Activated naive CD8-positive, alpha-beta T cell treated with anti-CD3 and anti-CD28 coated beads, Interleukin-2, amount 50 U/mL, for 16 hours (primary cell): Measurements from ENCODE around the gene AHNAK.
"Not testable (repeated sequence)": the region's sequence is repeated elsewhere in the genome, so short reads cannot be mapped to it uniquely, and the experiment has no call there.

Source experiments
- DNase-seq: peaks from one replicate; pipeline ENCODE4 v3.0.0-alpha.2; 2020; ENCODE audit warnings: low read depth, low spot score

The AHNAK gene

DNA sequence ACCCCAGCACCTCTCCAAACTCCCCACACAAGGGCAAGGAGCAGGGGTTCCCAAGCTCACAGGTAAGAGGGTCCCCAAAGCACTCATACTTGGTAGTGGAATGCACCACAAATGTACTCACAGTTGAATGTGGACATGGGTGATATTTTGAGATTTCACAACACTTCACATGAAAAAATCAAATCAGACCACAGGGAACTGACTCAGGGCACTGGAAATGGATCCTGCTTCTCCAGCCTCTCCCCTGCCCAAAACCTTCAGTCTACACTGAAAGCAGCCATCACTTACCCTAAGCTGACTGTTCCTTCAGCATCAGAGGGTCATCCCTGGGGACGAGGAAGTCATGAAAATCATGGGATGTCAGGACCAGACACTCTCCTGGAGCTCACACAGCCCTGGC, 87.5 kb downstream of the AHNAK start:
- no peak for DNase-seq

DNA sequence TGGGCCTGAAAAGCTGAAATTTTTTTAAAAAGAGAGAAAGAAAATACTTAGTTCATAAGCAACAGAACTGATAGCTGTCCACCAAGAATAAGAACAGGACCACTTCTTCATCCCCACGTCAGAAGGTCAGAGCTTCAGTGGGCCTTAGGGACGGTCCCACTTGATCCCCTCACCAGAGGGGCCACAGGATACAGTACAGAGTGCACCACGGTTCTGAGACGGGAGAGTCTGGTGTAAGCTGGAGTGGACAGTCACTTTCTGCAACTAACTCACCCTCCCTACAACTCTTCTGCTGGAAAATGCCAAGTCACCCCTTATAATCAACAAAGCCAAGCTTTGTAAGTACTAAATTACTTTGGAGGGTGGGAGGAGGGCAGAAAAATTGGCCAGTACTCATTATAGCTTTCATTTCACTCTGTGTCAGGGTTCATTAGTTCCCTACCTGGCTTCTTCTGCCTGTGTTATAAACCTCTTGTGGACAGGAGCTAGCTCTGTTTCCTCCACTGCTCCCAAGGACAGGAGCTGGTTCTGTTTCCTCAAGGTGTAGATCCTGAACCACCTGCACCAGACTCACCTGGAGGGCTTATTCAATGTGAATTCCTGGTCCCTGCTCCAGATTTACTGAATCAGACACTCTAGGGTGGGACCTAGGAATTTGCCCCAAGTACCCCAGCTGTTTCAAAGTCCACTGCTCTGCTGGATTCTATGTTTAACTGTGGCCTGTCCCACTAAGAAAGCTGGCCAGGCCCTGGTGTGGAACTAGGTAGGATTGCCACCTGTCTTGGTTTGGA, 88.2 kb downstream of the AHNAK start:
- DNase-seq = no peak

DNA sequence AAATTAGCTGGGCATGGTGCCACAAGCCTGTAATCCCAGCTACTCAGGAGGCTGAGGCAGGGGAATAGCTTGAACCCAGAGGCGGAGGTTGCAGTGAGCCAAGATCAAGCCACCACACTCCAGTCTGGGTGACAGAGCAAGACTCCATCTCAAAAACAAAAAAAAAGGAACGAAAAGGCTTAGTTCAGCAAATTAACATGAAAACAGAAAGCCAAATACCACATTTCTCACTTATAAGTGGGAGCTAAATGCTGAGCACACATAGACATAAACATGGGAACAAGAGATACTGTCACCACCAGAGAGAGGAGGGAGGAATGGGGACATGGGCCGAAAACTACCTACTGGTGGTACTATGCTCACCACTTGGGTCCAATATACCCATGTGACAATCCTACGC, 89.1 kb downstream of the AHNAK start:
- DNase-seq = no peak

DNA sequence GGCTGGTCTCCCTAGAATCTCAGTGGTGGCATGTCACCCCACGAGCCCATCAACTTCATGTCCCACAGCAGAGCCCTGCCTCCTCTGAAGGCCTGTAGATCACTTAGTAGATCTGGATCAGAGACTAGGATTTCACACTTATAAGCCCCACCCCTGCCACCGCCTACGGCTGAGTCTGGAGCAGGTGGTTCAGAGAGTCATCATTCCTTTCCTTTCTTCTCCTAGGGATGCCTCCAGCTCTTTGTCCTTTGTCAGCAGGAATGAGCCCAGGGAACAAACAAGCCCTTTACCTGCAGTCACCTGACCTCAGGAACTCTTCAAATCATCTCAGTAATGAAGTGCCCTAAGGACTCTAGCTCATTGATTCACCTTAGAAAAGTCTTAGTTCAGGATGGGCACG, 90.0 kb downstream of the AHNAK start:
- DNase-seq = no peak

DNA sequence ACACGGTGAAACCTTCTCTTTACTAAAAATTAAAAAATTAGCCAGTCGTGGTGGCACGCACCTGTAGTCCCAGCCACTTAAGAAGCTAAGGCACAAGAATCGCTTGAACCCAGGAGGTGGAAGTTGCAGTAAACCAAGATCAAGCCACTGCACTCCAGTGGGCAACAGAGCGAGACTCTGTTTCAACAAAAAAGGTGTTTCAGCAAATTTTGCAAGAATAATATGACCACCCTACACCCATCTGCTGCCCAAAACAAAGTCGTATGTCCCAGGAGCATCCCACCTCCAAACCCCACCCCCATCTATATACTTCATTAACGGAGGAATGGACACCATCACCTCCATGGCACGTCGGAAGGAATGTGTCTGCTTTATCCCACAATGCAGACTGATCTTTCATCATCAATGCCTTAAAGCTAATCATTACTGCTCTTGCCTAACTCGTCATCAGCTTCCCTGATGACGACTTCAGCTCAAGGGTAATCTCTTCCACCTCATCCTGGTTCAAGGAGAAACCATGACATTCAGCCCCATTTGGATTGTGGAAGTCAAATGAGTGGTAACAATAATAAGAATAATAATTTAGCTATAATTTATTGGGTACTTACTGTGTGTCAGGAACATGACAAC, 93.7 kb downstream of the AHNAK start:
- no peak for DNase-seq

DNA sequence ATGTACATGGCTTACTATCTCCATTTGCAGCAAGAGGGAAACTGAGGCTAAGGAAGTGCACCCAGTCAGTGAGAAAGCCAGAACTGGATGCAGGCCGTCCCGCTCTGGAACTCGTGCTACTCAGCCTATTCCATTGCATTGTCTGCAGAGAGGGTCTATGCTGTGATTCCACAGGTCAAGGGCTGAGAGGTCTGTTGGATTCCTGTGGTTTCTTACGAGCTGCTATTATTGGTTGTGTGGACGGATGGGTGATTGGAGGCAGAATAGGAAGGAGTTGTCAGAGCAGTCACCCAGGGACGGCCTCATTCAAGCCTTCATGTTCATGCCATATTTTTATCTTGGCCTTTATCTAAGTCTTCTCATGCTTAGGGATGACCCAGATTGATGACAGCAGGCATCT, 94.3 kb downstream of the AHNAK start:
- DNase-seq = no peak

DNA sequence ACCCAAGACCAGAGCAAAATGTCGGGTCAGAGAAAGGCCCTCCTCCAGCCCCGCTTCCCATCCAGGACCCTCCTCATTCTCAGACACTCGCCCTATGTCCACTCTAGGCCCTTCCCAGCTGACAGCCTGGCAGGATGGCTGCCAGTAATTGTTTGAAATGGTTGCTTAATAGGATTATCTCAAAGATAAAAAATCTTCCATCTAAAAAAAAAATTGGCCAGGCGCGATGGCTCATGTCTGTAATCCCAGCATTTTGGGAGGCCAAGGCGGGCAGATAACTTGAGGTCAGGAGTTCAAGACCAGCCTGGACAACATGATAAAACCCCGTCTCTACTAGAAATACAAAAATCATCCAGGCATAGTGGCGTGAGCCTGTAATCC, 95.4 kb downstream of the AHNAK start:
- no peak for DNase-seq

DNA sequence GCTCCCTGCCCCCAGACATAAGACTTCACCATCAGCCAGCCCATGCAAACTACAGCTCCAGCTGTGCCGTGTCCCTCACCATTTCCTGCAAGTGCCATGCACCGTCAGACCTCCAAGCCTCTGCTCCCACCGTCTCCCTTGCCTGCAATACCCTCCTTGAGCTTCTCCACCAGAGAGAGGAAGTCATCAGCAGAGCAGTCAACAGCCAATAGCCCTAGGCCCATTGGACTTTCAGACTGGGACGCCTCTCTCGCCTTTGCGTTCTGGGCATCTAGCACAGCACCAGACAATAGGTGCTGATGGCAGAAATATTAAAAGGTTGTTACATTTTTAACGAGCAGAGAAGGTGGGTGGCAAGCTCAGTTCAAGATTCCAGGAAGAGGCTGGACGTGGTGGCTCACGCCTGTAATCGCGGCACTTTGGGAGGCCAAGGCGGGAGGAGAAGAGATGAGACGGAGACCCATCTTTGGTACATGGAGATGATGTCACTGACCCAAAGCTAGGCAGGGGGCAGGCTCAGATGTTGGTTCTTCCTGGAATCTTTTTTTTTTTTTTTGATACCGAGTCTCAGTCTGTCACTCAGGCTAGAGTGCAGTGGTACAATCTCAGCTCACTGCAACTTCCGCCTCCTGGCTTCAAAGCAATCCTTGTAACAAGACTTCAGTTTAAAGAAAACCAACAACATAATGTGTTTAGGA, 95.9 kb downstream of the AHNAK start:
- no peak for DNase-seq

DNA sequence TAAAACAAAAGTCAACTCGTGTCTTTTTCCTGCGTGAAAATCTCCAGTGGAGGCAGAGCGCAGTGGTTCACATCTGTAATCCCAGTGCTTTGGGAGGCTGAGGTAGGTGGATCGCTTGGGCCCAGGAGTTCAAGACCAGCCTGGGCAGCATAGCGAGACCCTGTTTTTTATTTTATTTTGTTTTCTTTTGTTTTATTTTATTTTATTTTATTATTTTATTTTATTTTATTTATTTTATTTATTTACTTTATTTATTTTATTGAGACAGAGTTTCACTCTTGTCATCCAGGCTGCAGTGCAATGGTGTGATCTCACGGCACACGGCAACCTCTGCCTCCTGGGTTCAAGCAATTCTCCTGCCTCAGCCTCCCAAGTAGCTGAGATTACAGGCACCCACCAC, 96.7 kb downstream of the AHNAK start:
- DNase-seq = not testable (repeated sequence)

DNA sequence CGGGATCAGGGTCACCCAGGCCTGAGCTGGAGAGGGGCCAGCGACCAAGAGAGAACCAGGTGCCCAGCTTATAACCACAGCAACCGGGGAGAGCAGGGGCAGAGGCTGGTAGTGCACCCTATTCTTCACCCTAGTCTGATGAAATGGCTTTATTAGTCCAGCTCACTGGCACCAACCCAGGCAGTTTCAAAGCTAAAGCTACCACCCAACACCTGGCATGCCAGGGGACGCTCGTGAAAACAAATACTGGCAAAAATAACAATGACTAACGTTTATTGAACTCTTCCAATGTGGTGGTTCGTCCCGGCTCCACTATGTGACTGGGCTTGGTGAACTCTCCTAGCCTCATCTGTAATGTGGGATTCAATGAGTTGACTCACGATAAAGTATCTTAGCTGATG, 97.2 kb downstream of the AHNAK start:
- no peak for DNase-seq

DNA sequence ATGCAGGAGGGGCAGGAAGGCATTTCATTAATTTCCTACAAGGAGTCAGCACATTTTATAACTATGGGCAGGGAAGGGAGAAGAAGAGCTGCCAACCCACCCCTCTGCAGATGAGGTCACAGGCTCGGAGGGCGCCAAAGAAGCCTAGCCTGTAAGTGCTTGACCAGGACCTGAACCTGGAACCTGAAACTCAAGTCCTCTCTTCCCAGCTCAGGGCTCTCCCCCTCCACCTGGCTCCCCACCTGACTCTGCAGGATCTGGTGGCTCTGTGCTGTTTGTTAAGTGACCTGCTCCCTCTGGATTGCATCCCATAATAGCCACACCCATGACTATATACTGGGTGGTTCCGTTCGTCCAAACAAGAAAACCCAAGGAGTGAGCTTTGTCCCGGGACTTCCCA, 100.5 kb downstream of the AHNAK start:
- DNase-seq = no peak

DNA sequence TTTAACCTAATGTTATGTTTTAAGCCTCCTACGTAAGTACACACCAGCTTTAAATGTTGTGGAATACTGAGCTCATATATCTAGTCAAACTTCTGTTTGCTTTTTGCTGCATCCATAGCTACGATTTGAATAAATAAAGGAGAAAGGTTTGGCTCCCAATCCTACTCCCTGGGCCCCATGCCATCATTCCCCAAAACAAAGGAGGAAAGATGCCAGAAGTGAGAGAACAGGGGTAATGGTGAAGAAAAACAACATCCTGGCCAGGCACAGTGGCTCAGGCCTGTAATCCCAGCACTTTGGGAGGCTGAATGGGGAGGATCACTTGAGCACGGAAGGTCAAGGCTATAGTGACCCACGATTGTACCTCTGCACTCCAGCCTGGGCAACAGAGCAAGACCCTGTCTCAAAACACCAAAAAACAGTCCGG, 101.3 kb downstream of the AHNAK start:
- no peak for DNase-seq

DNA sequence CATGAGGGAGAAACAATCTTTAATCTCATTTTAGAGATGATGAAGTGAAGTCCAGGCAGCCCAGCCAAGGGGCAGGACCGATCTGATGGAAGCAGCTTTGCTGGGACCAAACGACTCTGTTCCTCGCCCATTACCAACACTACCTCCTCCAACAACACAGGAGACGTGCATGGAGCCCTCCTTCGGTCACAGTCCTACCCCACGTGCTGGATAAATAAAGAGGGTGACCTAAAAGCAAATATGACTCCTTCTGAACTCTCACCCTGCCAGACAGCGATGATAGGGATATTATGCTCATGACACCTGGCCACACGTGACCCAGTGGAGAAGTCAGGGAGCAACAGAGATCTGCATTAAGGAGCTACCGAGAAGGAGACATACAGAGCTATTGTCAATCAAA, 101.8 kb downstream of the AHNAK start:
- no peak for DNase-seq

DNA sequence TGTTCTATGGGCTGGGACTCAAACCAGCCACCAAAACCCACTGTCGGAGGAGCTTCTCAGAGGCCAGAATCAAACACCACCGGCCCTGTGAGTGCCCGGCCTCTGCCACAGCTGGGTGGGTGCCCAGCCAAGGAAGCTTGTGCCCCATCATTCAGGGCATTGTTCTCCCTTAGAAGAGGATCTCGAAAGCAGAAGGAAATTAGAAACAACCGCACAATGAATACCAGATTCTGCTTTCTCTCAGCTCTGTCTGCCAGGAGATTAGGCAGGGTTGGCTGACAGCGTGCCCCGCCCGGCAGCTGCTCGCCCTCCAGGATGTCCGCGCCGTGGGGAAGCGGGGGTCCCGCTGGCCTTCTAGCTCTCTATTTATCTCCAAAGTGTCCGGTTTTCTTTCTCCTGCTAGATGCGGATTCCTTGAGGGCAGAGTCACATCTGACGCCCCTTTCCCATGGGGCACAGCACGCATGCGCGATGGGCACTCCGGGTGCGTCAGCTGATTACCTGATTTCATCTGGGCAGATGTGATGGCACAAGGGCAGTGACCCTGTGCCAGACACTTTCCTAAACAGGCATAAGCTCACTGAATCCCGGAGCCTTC, 102.3 kb downstream of the AHNAK start:
- DNase-seq = no peak

DNA sequence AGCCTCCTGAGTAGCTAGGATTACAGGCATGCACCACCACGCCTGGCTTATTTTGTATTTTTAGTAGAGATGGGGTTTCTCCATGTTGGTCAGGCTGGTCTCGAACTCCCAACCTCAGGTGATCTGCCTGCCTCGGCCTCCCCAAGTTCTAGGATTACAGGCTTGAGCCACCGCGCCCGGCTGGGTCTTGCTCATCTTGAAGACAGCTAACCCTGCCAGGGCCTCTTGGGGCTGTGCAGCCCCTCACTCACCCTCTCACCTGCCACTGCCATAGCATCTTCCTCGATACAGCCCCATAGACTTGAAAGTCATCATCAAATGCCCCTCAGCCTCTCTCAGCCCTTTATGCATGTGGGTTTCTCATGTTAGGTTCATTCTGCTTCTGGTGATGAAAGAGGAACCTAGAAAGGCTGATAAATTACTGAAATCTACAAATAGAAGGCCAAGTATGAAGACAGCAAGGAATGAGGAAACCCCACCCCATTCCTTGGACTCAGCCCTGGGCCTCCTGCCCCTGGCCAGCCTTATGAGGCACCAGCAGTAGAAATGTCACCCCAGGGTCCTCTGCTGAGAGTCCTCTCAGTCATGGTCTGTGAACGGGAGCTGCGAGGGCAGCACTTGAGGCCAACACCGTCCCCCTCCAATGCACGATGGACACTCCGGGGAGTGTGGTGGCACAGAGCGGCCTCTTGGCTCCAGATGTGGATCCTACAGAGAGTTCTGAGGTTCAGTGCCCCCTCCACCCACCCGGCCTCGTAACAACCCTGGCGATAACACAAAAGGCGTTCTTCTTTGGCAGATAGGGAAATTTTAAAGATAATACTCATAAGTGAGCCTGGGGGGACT, 103.0 kb downstream of the AHNAK start:
- no peak for DNase-seq

DNA sequence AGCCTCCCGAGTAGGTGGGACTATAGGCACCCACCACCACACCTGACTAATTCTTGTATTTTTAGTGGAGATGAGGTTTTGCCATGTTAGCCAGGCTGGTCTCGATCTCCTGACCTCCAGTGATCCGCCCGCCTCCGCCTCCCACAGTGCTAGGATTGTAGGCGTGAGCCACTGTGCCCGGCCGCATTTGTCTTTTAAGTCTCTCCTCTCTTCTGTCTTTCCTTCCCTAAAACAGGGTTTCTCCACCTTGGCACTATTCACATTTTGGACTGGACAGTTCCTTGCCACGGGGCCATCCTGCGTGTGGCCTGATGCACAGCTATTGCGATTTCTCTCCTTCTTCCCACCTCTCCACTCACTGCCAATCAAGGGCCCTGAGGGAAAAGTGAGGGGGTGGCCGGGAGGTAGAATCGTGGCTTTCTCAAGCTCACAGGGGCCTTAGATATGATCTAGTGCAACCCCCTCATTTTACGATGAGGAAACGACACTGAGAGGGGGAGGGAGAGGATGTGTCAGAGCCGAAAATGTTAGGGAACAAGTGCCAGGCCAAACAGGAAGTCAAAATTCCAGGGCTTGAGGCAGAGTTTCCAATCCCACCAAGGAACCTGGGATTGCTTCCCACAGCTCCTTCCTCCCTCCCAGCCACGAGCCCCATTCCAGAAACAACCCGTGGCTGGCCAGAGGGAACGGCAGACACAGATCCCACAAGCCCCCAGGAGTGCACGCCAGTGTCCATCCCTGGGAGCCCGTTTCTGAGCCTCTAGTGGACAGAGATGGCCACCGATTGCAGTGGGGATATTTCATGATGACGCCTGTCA, 106.6 kb downstream of the AHNAK start:
- no peak for DNase-seq

DNA sequence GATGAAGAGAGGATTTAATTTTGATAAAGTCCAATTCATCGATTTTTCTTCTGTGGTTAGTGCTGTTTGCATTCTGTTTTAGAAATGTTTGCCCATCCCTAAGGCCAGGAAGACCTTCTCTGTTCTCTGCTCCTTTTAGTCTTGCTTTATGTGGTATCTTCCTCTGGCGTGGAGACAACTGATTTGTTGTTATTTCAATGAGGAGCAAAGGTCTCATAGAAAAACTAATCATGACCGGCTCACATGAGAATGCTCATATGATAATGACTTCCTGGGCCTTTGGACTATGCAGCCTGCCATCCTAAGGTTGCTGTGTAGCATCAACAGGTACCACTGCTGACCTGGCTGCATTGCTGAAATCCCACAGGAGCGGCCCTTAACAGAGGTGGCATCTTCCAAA, 108.0 kb downstream of the AHNAK start:
- DNase-seq = no peak

DNA sequence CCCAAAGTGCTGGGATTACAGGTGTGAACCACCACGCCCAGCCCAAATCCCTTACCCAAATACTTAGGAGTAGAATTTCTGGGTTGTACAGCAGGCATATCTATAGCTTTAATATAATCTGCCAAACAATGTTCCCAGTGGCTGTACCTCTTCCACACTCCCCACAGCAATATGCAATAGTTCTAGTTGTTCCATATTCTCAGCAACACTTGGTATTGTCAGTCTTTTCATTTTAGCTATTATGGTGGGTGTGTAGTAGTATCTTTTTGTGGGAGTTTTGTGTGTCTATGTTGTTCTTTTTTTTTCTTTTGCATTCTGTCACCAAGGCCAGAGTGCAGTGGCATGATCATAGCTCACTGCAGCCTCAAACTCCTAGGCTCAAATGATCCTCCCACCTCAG, 109.0 kb downstream of the AHNAK start:
- no peak for DNase-seq

DNA sequence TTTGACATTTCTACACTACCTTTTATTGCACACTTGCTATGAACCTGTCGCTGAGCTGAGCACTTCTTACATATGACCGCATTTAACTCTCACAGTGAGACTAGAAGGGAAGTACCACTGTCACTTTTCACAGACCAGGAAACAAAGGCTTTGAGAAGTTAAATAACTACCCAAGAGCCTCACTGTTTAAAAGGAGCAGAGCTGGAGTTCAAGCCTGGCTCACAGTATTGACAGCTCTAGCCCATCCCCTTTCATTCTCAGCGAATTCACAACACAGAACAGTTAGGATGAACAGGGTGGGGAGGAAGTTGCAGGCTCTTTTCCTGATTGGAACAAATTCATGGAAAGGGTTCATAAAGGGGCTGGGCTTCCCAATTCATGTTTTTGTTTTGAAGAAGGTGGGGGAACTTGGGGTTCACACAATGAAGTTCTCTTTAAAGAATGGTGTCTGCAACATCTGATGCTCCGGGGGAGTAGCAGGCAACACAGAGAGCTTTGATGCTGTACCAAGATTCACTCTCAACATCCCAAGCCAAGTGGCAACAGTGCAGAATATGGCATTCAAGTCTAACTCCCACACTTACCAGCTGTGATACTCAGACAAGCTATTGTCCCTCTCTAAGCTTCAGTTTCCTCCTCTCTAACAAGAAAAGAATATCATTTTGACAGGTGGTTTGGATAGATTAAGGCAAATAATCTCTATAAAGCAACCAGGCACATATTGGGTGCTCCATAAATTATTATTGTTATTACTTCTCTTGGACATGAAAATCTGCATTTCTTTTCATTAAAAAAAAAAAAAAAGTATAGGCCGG, 110.6 kb downstream of the AHNAK start:
- no peak for DNase-seq

DNA sequence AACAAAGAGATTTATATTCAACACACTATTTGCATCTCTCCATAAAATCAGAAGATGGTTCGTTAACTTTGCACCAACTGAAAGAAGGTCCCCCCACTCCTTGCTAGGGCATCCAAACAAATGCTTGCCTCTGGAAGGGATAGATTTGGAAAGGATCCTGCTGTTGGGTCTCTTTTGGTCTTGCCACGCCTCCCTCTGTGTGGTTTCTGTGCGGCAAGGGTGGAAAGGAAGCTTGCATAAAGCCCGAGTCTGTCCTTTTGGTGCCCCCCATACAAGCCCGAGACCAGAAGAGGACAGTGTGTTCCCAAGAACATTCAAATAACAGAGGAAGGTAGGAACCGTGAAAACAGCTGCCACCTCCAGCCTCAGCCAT, 112.7 kb downstream of the AHNAK start:
- DNase-seq = no peak
